D721Med (cell line): Measurements from ENCODE around the gene GLI3.

ENCODE experiments used
- DNase-seq: peaks from one replicate; pipeline ENCODE4 v3.0.0; 2011; ENCODE audit warnings: low spot score; ENCODE audit not compliant: insufficient read length
- FAIRE-seq: peaks from 2 replicates; lab custom pipeline; 2011; peaks lifted over from hg19 to GRCh38; lab: Jason Lieb, UNC
- TF ChIP-seq, protein P1 (sequence below): IDR thresholded peaks from 2 replicates; pipeline ENCODE4 v1.5.1; 2012; ENCODE audit warnings: mild to moderate bottlenecking, control low read depth; ENCODE audit not compliant: insufficient read depth; ENCODE audit errors: missing control alignments

Gene GLI3

DNA sequence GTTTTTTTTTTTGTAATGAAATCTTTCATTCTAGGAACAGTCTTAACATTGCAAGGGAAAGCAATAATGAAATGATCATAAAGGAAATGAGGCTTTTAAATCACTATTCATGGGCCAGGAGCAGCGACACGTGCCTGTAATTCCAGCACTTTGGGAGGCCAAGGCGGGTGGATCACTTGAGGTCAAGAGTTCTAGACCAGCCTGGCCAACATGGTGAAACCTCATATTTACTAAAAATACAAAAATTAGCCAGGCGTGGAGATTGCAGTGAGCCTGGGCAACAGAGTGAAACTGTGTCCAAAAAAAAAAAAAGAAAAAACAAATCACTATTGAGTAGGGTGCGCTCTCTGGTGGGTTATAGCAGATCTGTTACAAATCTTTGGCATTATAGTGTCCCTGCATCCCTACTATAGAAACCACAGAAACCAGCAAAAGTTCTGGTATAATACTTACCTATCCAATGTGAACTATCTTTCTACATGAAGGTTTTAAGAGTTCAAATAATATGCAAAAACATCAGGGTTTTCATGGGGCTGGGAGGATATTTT is 72.1 kb downstream of the GLI3 start:
- DNase-seq = no peak
- no peak for FAIRE-seq
- TF ChIP-seq, protein P1, sequence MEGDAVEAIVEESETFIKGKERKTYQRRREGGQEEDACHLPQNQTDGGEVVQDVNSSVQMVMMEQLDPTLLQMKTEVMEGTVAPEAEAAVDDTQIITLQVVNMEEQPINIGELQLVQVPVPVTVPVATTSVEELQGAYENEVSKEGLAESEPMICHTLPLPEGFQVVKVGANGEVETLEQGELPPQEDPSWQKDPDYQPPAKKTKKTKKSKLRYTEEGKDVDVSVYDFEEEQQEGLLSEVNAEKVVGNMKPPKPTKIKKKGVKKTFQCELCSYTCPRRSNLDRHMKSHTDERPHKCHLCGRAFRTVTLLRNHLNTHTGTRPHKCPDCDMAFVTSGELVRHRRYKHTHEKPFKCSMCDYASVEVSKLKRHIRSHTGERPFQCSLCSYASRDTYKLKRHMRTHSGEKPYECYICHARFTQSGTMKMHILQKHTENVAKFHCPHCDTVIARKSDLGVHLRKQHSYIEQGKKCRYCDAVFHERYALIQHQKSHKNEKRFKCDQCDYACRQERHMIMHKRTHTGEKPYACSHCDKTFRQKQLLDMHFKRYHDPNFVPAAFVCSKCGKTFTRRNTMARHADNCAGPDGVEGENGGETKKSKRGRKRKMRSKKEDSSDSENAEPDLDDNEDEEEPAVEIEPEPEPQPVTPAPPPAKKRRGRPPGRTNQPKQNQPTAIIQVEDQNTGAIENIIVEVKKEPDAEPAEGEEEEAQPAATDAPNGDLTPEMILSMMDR = no peak

DNA sequence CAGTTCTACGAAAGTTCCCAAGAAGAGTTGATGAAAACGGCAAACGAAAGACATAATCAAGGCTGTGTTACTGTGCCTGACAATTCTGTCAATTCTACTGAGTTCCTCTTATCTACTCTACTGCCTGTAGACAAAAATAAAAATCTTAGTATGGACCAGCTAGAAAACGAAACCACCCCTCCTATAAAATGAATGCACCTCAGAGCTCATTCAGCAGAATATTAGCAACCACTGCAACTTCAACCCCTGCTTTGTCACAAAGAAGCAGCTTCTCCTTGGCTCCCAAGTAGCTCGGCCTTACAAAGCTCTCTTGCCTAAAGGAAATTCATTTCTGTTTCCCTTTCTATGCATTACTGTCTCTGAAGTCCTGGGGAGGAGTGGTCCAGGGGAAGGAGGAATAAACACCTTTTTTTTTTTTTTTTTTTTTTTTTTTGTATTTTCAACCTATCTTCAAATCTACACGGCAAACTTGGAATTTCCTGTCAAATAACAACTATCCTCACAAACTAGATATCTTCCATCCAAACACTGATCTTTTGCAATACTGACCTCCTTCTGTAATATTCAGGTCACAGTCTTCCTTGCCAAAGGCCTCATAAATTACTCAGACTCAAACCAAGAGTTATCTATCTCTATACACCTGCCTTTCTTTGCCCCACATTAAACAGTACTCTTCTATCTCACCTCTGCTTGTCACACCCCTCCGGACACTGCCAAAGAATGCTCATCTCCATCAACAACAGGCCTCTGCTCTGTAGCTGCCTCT is 74.3 kb downstream of the GLI3 start:
- TF ChIP-seq, protein P1 = no peak
- no peak for FAIRE-seq
- no peak for DNase-seq

DNA sequence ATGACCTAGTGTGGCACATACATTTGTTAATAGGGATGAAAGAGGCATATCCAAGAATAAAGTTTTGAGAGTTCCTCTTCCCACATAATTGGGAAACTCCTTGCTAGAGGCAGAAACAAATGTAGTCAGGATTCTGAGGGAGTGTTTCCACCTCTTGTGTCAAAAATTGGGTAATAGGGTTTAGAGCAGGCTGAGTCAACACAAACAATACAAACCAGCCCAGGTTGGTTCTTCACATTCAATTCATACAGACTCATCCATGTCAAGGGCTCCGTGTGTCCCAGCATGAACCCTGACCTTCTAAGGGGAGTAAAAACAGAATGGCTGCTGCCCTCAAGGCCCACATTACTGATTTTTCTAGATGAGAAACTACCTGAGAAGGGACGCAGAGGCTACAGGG is 75.3 kb downstream of the GLI3 start:
- TF ChIP-seq, protein P1 = no peak
- DNase-seq = no peak
- no peak for FAIRE-seq

DNA sequence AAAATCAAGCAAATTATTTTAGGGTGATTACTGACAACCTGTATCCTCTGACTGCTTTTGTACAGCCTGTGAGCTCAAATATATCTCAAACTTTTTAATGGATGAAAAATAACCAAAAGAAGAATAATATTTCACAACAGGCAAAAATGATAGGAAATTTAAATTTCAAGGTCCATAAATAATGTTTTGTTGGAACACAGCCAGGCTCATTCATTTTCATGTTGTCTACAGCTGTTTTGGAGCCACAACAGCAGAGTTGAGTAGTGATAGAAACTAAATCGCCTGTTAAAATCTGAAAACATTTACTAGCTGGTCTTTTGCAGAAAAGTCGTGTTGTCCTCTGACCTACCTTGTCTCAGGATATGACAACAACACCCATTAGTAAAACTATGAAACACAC is 75.9 kb downstream of the GLI3 start:
- DNase-seq = no peak
- TF ChIP-seq, protein P1 = no peak
- no peak for FAIRE-seq

DNA sequence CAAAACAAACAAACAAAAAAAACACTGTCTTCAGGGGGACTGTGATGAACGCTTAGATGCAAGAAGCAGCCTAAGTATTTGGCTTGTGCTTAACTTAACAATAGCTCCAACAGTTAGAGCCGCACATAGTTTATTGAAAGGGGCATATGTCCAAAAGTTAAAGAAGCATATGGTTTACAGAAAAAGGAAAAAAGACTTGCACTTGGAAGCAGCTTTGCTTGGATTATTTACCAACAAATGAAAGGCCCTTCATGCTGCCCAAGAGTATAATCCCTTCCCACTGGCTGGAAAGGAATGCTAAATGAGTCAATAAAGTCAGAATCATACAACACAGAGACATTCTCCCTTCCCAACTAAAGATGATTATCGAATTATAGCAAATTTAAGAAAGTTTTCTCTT is 77.9 kb downstream of the GLI3 start:
- DNase-seq (no peak), FAIRE-seq (no peak)
- TF ChIP-seq, protein P1 = no peak

DNA sequence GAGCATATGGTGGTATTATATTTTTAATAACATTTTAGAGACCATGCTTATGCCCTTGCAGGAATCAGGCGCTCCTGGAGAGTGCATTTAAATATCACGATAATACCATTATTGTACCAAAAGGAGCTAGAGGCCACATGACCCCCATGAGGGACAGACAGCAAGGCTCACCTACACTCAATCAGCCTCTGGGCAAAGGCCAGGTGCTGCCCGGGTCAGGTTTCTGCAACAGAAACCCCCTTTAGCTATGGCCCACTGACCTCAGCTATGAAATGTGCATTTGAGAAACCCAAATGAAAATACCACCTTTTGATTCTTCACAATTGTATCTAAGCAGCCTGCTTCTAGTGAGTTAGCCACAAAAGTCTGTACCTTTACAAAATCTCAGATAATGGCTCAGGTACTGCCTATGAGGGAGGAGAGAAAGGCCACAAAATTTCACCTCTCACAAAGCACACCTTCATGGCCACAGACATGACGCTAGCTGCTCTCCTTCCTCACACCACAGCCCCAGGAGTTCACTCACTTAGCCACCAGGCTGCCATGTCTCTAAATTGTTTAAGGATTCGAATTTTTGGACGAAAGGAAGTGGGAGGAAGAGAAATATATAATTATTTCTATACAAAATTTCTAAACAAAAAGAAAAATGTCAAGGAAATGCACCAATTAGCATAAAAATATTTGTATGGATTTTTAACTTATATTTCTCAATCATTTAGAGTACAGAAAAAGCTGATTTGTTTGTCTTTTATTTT is 79.9 kb downstream of the GLI3 start:
- FAIRE-seq (no peak), DNase-seq (no peak)
- TF ChIP-seq, protein P1 = no peak

DNA sequence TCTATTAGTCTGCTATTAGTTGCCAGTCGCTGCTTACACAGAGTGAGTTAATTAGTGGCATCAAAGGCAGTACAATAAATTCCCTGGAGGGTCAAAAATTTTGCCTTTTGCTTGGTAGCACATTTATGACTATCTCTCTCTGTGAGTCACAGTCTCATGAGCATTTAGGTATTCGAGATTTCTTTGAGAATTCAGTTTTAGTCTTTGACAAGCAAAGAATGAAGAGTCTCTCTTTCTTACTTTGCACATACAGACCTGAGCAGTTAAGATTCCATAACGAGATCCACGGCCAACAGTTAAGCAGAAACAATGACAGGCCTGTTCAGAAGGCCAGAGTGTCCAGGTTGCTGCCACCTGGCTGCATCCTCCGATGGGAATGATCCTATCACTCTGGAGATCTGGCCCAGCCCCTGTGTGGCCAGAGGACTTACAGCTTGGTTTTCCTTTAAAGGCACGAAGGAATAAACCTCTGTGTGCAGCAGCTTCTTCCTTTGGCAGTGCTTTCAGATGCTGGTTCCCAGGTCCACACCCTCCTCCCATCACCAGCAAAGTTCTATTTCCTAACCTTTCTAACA is 80.6 kb downstream of the GLI3 start:
- TF ChIP-seq, protein P1 = no peak
- DNase-seq (no peak), FAIRE-seq (no peak)
